Effector CD4-positive, alpha-beta T cell (primary cell): ENCODE measurements around the gene PRELP.

ENCODE experiments used
- DNase-seq: peaks from one replicate; pipeline ENCODE4 v3.0.0-alpha.2; 2020

PRELP gene

DNA sequence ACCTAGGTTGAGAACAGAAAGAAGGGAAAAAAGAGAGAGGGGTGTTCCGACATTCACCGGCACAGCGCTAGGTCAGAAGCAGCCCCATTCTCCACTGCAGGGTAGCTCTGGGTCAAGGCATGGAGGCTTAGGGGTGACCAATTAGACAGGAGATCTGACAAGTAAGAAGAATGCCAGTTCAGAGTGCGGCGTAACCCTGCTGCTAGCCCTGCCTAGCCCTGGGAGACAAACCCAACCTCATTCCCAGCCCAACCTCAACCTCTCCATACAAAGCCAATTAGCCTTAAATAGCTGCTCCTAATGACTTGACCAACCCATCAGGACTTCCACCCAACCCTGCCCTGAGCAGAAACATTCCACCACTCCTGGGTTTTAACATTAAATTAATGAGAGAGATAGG is 3.4 kb downstream of the PRELP start:
- no peak for DNase-seq

- no peak for DNase-seq
Measured at GRCh38 chr1:203479646-203480045, 4.0 kb downstream of the PRELP start.

GRCh38 chr1:203480084-203480483 is 4.5 kb downstream of the PRELP start:
- no peak for DNase-seq

DNA sequence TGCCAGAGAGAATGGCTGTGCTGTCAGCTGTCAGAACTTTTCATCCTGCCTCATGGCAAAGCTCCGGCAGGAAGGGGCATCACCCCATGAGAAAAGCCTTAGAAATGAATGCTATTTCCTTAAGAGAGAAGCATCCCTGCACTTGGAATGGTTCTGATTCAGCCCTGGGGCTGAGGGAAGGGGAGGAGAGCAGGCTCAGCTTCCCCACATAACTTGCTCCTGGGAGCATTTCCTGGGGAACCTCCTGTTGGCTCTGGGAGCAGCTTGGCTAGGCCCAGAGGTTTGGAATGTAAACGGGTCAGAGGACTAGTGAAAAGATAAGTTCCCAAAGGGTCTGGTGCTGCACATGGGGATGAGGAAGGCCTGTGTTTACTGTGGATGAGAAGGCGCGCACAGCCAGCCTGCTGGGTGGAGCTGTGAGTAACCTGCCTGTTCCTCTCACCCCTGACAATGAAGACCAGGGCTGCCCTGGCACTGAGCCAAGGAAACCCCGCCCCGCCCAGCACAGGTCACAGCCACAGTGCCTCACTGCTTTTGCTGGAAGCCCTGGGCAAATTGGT is 5.0 kb downstream of the PRELP start:
- peak; percentile 21 for DNase-seq

DNA sequence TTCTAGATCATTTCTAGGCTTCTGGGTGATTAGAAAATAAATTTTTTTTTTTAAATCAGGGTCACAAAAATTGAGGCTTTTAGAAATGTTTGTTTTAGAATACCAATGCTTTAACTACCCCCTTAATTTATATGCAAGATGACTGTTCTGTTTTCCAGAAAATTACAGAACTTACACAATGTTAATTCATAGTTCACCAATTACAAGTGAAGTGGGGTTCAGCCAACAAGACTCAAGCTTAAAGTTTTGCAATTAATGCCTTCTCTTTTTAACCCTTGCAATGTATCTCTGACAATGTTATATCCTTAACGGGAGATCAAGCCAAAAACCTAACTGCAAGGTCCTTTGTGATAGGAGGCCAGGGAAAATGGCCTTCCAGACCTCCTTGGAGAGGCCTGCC is 5.6 kb downstream of the PRELP start:
- DNase-seq, result no peak

DNA sequence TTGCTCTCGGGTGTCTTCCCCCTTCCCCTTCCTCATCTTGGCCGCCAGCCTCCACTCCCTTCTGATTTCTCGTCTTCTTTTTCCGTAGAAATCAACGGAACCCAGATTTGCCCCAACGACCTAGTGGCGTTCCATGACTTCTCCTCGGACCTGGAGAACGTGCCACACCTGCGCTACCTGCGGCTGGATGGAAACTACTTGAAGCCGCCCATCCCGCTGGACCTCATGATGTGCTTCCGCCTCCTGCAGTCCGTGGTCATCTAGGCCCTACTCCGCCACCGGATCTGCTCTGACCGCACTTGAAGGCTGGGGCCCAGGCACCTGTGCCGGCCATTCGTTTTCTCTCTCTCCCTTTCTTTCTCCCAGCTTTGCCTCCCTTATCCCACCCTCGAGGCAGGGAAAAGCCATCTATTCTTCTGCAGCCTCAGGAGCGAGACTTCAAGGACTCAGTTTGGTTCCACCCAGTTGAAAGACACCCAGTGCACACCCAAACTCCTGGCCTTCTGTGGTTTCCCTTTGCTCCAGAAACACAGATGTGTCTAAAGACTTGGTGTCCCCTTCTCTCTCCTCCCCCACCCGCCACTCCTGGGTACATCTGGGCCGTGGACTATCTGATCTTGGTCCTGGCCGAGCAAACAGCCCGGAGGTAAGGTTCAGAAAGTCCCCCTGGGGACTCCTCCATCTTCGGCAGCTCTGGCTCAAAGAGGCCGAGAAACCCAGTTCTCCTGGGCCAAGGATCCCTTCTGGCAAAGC is 11.2 kb downstream of the PRELP start:
- no peak for DNase-seq

DNA sequence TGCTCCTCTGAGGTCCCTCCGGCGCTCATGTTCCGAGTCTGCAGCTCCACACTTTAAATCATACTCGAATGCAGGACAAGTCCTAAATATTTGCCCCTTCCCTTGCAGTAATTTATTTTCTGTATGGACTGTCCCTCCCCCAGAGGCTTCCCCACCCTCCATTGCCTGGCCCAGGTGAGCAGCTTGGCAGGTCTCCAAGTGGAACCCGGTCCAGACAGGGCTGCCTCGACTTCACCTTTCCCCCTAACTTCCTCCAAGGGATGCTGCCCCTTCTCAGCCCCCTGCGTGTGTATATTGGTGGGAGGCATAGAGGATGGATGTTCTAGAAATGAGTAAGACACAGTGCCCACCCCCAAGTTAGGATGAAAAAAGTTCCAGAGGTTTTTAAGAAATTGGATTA is 12.9 kb downstream of the PRELP start:
- no peak for DNase-seq

DNA sequence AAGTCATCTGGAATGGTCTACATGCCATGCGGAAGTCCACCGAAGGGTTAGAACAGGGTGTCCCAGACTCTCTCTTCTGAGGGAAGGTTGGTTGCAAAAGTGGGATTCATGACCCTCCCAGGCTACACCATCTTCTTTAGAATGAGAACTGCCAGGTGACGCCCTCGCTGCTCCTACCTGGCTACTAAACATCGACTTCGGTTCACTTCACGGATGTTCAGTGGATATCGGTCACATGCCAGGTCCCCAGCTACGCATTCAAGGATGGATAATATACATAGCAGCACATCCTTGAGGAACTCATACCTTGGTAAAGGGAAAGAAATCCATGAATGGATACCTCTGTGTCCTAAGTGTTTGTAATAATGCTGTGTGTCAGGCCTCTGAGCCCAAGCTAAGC is 15.0 kb downstream of the PRELP start:
- no peak for DNase-seq

- DNase-seq, result no peak
Measured at GRCh38 chr1:203491664-203492063, 16.1 kb downstream of the PRELP start.

- no peak for DNase-seq
Measured at GRCh38 chr1:203492082-203492747, 16.6 kb downstream of the PRELP start.

DNA sequence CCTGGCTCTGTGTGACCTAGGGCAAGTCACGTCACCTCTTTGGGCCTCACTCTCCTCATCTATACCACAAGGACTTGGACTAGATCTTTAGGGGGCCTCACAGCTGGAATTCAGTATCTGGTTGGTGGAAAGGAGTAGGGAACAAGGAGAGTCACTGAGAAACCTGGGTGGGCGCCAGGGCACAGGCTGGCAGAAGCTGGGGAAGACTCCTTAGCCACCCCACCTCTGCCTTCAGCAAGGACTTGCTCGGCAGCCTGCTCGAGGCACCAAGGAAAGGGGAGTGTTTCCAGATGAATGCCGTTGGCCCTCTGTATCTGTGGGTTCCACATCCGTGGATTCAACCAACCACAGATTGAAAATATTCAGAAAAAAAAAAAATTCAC is 17.1 kb downstream of the PRELP start:
- no peak for DNase-seq

GRCh38 chr1:203493901-203494300 is 18.3 kb downstream of the PRELP start, which contains the start of gene OPTC:
OPTC (plus strand) TSS chr1:203494153; CDS start chr1:203496006, 1,853 bp downstream.
- DNase-seq, result no peak

DNA sequence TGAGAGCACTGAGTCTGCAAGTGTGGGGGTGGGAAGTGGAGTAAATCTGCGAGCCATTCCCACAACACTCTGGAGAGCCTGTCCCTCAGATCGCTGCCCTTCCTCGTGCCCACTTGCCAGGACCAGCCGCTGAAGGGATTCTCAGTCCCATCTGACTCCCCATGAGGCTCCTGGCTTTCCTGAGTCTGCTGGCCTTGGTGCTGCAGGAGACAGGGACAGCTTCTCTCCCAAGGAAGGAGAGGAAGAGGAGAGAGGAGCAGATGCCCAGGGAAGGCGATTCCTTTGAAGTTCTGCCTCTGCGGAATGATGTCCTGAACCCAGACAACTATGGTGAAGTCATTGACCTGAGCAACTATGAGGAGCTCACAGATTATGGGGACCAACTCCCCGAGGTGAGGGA is 20.2 kb downstream of the PRELP start:
- no peak for DNase-seq

- no peak for DNase-seq
Measured at GRCh38 chr1:203497269-203497777, 21.7 kb downstream of the PRELP start.

DNA sequence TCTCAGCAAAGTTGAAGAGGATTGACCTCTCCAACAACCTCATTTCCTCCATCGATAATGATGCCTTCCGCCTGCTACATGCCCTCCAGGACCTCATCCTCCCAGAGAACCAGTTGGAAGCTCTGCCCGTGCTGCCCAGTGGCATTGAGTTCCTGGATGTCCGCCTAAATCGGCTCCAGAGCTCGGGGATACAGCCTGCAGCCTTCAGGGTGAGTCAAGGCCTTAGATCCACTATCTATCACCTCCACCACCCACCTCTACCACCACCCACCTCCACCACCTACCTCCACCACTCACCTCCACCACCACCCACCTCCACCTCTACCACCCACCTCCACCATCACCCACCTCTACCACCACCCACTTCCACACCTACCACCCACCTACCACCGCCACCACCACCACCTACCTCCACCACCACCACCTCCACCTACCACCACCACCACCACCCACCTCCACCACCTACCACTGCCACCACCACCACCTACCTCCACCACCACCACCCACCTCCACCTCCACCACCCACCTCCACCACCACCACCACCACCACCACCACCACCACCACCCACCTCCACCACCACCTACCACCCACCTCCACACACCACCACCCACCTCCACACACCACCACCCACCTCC is 24.2 kb downstream of the PRELP start:
- DNase-seq, result no peak

GRCh38 chr1:203500279-203500678 is 24.7 kb downstream of the PRELP start:
- DNase-seq, result no peak

DNA sequence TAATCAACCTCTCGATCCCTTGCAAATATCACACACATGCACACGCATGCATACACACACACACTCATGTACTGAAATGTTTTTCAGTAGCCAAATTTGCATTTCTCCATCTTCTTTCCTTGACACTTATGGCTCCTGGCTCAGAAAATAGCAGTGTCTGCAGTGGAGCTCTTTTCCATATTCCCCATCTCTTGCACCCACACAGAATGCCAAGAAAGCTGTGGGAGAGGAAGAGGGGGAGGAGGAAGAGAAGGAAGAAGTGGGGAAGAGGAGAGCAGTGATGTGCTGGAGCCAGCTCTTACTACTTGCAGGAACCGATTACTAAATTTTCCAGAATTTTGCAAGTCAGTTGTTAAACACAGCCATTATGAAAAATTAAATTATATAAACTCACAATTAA is 28.2 kb downstream of the PRELP start:
- no peak for DNase-seq

GRCh38 chr1:203504400-203505250 is 29.0 kb downstream of the PRELP start:
- peak; percentile 69 for DNase-seq

DNA sequence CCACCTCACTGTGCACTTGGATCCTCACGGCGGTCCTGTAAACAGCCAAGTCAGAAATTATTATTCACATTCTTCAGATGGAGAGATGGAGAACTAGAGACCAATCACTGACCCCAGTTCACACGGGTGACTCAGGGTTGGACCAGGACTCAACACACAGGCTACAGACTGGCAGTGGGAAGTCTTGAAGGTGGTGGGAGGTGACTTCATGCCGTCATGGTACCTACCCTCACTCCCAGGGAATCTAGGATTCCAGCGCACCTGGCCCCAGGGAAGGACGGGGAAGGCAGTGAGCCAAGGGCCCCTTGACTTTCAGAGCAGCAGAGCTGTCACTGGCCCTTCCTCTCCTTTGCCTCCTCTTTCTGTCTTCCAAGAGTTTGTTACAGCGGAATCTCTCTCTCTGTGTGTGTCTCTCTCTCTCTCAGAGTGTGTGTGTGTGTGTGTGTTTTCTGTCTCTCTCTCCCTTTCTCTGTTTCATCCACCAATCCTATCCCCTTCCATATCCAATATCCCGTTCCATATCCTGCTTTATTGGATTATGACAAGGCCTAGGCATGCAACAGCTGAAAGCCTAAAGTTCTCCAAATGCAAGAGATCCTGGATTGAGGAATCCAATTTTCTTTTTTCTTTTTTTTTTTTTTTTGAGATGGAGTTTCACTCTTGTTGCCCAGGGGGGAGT is 30.1 kb downstream of the PRELP start:
- DNase-seq, result no peak

DNA sequence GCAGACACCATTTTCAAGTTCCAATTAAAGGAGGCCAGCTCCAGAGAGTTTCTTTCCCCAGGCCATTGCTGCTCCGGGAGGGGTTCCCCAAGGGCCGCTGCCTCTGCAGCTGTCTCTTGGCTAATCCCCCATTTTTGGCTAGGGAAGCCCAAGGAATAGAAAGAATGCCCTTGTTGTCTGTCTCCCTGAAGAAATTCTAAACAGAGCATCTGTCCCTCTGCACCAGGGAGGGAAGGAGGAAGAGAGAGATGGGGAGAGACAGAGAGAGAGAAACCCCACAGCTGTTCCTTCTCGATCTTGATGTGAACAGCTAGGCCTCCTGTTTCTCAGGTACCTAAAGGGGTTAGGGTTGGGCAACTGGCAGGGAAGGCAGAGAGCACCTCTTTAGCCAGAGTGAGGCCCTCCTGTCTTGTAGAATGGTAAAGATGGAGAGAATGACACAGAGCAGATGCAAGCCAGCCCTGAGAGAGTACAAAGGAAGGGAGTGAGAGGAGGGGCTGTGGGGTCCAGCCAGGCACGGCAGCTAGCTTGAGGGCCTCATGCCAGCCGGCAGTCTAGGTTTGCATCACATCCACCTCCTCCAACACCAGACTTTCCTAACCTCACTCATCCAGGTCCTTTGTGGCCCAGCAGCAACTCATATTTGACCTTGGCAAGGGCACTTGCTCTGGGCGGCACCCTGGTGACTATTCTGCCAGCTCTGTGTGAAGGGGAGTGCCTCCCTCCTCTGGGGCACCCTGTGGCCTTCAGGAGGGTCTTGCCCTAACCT is 31.4 kb downstream of the PRELP start:
- no peak for DNase-seq

DNA sequence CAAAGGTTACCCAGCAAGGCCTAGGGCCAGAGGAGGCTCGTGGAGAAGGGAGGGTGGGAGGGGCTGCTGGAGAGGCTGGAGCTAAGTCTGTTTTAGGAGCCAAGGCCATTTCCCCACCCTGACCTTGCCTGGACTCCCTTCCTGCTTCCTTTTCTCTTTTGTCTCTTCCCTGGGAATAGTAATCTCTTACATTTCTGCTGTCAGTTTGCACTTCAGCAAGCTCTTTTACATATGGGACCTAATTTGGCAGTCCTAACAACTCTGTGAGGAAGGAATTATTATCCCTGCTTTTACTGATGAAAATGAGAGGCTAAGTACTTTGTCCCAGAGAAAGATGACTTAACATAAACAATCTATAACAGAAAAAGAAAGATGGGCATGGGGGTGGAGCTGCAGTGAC is 32.2 kb downstream of the PRELP start:
- DNase-seq, result no peak
